Measurements from ENCODE around the gene CCT7.

DNA sequence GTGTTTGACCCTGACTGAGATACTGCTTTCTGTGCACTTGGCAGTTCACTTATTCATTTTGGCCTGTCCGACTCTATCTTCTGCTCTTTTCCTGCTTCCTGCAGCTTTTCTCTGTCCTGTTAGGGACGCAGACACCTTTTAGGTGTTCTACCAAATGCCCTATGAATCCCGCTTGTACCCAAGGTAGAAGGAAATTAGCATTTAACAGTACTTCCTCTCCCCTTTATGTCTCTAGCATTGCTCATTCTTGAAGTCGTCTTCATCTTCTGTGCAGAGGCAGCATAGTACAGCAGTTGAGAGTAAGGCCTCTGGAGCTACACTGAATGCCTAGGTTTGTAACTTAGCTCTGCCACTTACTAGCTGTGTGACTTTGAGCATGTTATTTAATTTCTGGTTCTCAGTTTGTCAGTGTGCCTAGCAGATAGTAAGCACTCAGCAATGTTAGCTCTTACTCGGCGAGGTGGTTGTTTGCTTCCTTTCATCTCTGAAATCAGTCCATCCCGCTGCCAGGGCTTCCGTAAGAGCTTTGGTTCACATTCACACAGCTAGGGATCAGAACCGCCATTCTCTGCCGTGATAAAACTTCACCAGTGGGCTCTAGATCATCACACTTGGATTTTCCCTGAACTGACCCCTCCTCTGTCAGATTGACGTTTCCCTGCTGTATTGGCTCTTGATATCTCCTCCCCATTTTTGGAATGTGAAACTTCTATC is 1.4 kb downstream of the CCT7 start:
- TF ChIP-seq, protein P1, sequence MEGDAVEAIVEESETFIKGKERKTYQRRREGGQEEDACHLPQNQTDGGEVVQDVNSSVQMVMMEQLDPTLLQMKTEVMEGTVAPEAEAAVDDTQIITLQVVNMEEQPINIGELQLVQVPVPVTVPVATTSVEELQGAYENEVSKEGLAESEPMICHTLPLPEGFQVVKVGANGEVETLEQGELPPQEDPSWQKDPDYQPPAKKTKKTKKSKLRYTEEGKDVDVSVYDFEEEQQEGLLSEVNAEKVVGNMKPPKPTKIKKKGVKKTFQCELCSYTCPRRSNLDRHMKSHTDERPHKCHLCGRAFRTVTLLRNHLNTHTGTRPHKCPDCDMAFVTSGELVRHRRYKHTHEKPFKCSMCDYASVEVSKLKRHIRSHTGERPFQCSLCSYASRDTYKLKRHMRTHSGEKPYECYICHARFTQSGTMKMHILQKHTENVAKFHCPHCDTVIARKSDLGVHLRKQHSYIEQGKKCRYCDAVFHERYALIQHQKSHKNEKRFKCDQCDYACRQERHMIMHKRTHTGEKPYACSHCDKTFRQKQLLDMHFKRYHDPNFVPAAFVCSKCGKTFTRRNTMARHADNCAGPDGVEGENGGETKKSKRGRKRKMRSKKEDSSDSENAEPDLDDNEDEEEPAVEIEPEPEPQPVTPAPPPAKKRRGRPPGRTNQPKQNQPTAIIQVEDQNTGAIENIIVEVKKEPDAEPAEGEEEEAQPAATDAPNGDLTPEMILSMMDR (IDR thresholded peaks at IDR 0.05; ENCODE audit: extremely low read depth in 1 of 2, insufficient read depth in 1 of 2, low read depth in 1 of 2, low read length in 2 of 2) = no peak
- no peak for TF ChIP-seq POLR2A (IDR thresholded peaks at IDR 0.05; ENCODE audit: low read depth, low read length)
- TF ChIP-seq, protein P2, sequence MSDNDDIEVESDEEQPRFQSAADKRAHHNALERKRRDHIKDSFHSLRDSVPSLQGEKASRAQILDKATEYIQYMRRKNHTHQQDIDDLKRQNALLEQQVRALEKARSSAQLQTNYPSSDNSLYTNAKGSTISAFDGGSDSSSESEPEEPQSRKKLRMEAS (IDR thresholded peaks at IDR 0.05; ENCODE audit: insufficient read depth, insufficient read length) = no peak
- no peak for TF ChIP-seq EZH2 (IDR thresholded peaks at IDR 0.05; ENCODE audit: borderline replicate concordance, low read depth, low read length, severe bottlenecking)
- no peak for TF ChIP-seq POLR2AphosphoS5 (IDR thresholded peaks at IDR 0.05; ENCODE audit: insufficient read depth, low read depth, low read length)
- no peak for TF ChIP-seq JUN (IDR thresholded peaks at IDR 0.05; ENCODE audit: borderline replicate concordance, insufficient read depth, insufficient read length, low read depth)

Measured in endothelial cell of umbilical vein (primary cell).